OCI-LY1 (cell line): ENCODE data around the gene OR6B1.

Experiments
- H2AFZ ChIP-seq: fragments of 200-600 bp; sonication (generic), shearing (Covaris generic); 2 replicates; pipeline ENCODE4 v1.6.0; 2014; ENCODE audit warnings: antibody characterized with exemption, mild to moderate bottlenecking, low read length
- H3F3A ChIP-seq: fragments of 200-600 bp; sonication (generic), shearing (Covaris generic); 2 replicates; pipeline ENCODE4 v1.6.0; 2014; ENCODE audit warnings: mild to moderate bottlenecking, antibody characterized with exemption, low read length, moderate library complexity; ENCODE audit not compliant: insufficient read depth
- H3K27ac ChIP-seq: fragments of 200-600 bp; sonication (generic); 2 replicates; pipeline ENCODE4 v1.5.1; 2014; ENCODE audit warnings: low read length, mixed run types, mild to moderate bottlenecking, low read depth; ENCODE audit not compliant: poor library complexity, severe bottlenecking
- H3K27me3 ChIP-seq: fragments of 200-600 bp; sonication (generic); 2 replicates; pipeline ENCODE4 v1.6.0; 2014; ENCODE audit warnings: antibody characterized with exemption, mild to moderate bottlenecking, low read length, moderate library complexity; ENCODE audit not compliant: insufficient read depth
- H3K36me3 ChIP-seq: fragments of 200-600 bp; sonication (generic); 2 replicates; pipeline ENCODE4 v1.6.1; 2014; ENCODE audit warnings: mild to moderate bottlenecking, antibody characterized with exemption, low read length, moderate library complexity, mixed read lengths; ENCODE audit not compliant: insufficient read depth
- H3K4me1 ChIP-seq: fragments of 200-600 bp; sonication (generic); 2 replicates; pipeline ENCODE4 v1.5.1; 2014; ENCODE audit warnings: mild to moderate bottlenecking, low read length, moderate library complexity; ENCODE audit not compliant: insufficient read depth, severe bottlenecking
- H3K4me2 ChIP-seq: fragments of 200-600 bp; sonication (generic), shearing (Covaris generic); 2 replicates; pipeline ENCODE4 v1.6.1; 2014; ENCODE audit warnings: low read length
- H3K4me3 ChIP-seq: fragments of 200-600 bp; sonication (generic); 2 replicates; pipeline ENCODE4 v1.5.1; 2014; ENCODE audit warnings: low read length, low read depth, mild to moderate bottlenecking, mixed read lengths; ENCODE audit not compliant: poor library complexity, severe bottlenecking
- H3K79me2 ChIP-seq: fragments of 200-600 bp; shearing (Covaris generic); 2 replicates; pipeline ENCODE4 v1.6.1; 2016; ENCODE audit warnings: mixed run types, low read length, mixed read lengths; ENCODE audit not compliant: insufficient read depth
- H3K9ac ChIP-seq: fragments of 200-600 bp; sonication (generic), shearing (Covaris generic); 2 replicates; pipeline ENCODE4 v1.6.1; 2014; ENCODE audit warnings: mild to moderate bottlenecking, low read length, mixed read lengths
- H3K9me2 ChIP-seq: fragments of 200-600 bp; sonication (generic), shearing (Covaris generic); 2 replicates; pipeline ENCODE4 v1.6.1; 2014; ENCODE audit warnings: low read depth, mild to moderate bottlenecking, low read length, mixed read lengths
- H3K9me3 ChIP-seq: fragments of 200-600 bp; shearing (Covaris generic); 2 replicates; pipeline ENCODE4 v1.6.1; 2014; ENCODE audit warnings: low read length, mixed read lengths
- H4K20me1 ChIP-seq: fragments of 200-600 bp; sonication (generic), shearing (Covaris generic); 2 replicates; pipeline ENCODE4 v1.6.0; 2016; ENCODE audit warnings: mild to moderate bottlenecking, low read length; ENCODE audit not compliant: insufficient read depth
- EZH2 ChIP-seq: fragments of 200-600 bp; sonication (generic), shearing (Covaris generic); IDR thresholded peaks from 2 replicates; pipeline ENCODE4 v1.8.0; 2017; ENCODE audit warnings: borderline replicate concordance, mixed run types, mild to moderate bottlenecking, antibody characterized with exemption, low read length, moderate library complexity, mixed read lengths
- TF ChIP-seq, protein P1 (sequence below): fragments of 200-600 bp; sonication (generic), shearing (Covaris generic); IDR thresholded peaks from 2 replicates; pipeline ENCODE4 v1.5.1; 2017; ENCODE audit warnings: mild to moderate bottlenecking, antibody characterized with exemption, low read length, moderate library complexity, mixed read lengths

The OR6B1 gene

DNA sequence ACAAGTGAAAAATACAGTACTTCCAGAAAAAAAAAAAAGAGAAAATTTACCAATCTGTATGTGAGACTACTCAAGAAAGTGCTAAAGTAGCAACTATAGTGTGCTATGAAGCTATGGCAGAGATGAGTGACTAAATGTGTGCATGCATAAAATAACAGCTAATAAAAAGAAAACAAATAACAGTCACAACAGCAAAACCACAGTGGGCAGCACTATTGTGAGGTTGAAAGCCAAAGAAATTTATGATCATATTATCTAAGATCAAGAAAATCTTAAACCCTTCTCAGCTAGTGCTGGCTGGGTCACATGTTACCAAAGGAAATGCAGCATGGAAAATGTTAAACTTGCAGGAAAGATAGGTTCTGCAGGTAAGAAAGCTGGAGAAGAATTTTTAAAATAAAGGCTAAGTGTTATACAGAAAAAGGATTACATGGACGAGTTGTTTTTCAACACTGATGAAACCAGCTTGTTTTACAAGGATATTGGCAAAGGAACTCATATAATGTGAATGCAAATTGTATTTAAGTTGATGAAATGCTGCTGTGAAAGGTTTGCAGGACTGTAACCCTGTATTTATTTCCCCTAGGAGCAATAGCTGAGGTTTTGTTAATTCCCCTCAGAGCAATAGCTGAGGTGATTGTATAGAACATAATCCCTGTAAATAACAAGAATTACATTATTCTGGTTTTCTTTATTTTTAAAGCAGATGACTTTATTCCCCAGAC is 33.0 kb downstream of the OR6B1 start:
- Histone ChIP-seq H3K27me3 (no peaks in the 10 kb centered on the region), H3K27ac (no peak overlapping the region), H3K4me2 (no peak overlapping the region), H3K9me3 (no peaks in the 10 kb centered on the region), H3K9me2 (no peaks in the 10 kb centered on the region), H3K79me2 (no peaks in the 10 kb centered on the region), H3K4me3 (no peak overlapping the region), H3K36me3 (no peaks in the 10 kb centered on the region), H3K9ac (no peak overlapping the region), H3F3A (no peaks in the 10 kb centered on the region), H4K20me1 (no peaks in the 10 kb centered on the region), H3K4me1 (no peaks in the 10 kb centered on the region), H2AFZ (no peak overlapping the region)
- no peak for TF ChIP-seq EZH2
- TF ChIP-seq, protein P1, sequence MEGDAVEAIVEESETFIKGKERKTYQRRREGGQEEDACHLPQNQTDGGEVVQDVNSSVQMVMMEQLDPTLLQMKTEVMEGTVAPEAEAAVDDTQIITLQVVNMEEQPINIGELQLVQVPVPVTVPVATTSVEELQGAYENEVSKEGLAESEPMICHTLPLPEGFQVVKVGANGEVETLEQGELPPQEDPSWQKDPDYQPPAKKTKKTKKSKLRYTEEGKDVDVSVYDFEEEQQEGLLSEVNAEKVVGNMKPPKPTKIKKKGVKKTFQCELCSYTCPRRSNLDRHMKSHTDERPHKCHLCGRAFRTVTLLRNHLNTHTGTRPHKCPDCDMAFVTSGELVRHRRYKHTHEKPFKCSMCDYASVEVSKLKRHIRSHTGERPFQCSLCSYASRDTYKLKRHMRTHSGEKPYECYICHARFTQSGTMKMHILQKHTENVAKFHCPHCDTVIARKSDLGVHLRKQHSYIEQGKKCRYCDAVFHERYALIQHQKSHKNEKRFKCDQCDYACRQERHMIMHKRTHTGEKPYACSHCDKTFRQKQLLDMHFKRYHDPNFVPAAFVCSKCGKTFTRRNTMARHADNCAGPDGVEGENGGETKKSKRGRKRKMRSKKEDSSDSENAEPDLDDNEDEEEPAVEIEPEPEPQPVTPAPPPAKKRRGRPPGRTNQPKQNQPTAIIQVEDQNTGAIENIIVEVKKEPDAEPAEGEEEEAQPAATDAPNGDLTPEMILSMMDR: no peak

DNA sequence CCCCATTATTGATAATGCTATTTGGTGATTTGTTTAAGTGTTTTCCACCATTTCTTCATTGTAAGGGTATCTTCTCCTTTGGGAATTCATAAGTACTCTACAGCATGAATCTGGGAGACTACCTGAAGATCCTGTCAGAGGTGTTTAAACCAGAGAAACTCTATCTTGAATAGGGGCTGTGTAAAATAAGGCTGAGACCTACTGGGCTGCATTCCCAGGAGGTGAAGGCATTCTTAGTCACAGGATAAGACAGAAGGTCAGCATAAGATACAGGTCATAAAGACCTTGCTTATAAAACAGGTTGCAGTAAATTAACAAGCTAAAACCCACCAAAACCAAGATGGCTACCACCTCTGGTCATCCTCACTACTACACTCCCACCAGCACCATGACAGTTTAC is 35.3 kb downstream of the OR6B1 start:
- Histone ChIP-seq H3K9me2 (no peaks in the 10 kb centered on the region), H3K36me3 (no peaks in the 10 kb centered on the region), H3K4me2 (no peak overlapping the region), H2AFZ (no peak overlapping the region), H3K27me3 (no peaks in the 10 kb centered on the region), H3F3A (no peaks in the 10 kb centered on the region), H3K27ac (no peak overlapping the region), H3K9me3 (no peaks in the 10 kb centered on the region), H3K9ac (no peak overlapping the region), H4K20me1 (no peaks in the 10 kb centered on the region), H3K4me1 (no peaks in the 10 kb centered on the region), H3K4me3 (no peak overlapping the region), H3K79me2 (no peaks in the 10 kb centered on the region)
- TF ChIP-seq EZH2: no peak
- TF ChIP-seq, protein P1: no peak

DNA sequence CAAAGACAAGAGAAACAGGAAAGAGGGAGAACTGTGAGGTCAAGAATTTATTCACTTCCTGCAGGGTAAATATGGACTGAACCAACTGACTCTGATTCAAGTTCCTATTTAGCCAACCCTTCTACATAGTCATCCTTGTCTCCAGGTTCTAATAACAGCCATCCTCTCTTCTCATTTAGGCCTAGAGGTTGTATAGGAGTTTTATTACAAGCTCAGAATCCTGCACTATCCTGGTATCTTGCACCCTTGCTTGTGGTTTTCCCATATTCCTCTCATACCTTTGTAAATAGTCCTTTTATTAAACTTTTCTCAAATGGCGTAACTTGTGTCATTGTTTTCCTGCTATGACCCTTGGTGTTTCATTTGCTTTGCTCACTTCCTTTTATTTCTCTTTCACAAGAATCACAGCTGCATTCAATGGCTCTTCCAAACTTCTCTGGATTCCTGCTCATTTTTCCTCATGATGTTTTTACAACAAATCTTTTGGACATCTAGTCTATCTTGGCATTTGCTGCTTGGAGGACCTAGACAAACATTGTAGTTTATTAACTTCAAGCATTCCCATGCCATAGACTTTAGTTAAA is 36.3 kb downstream of the OR6B1 start:
- H3K79me2 ChIP-seq: no peaks in the 10 kb centered on the region
- no peak overlapping the region for H2AFZ ChIP-seq
- H3K27me3 ChIP-seq: no peaks in the 10 kb centered on the region
- no peaks in the 10 kb centered on the region for H3F3A ChIP-seq
- H3K9ac ChIP-seq: no peak overlapping the region
- no peak overlapping the region for H3K27ac ChIP-seq
- no peak overlapping the region for H3K4me2 ChIP-seq
- H3K4me1 ChIP-seq: no peaks in the 10 kb centered on the region
- H4K20me1 ChIP-seq: no peaks in the 10 kb centered on the region
- no peaks in the 10 kb centered on the region for H3K36me3 ChIP-seq
- no peak overlapping the region for H3K4me3 ChIP-seq
- TF ChIP-seq, protein P1: no peak
- no peak for TF ChIP-seq EZH2
- H3K9me2 ChIP-seq: no peaks in the 10 kb centered on the region
- H3K9me3 ChIP-seq: no peaks in the 10 kb centered on the region
